ENCODE measurements around the gene HBA2.

Gene HBA2

GRCh38 chr16:140175-140857 is 32.4 kb upstream of the HBA2 start:
- no peak overlapping the region for H3K4me3 ChIP-seq (ENCODE audit: low read depth, low read length)
- no peak for TF ChIP-seq CTCF (IDR thresholded peaks at IDR 0.05; ENCODE audit: borderline replicate concordance, insufficient read depth, low read depth, low read length)

GRCh38 chr16:142405-142967 is 30.2 kb upstream of the HBA2 start:
- no peak for TF ChIP-seq CTCF (IDR thresholded peaks at IDR 0.05; ENCODE audit: borderline replicate concordance, insufficient read depth, low read depth, low read length)
- H3K4me3 ChIP-seq (ENCODE audit: low read depth, low read length), result no peak overlapping the region

- no peak overlapping the region for H3K4me3 ChIP-seq (ENCODE audit: low read depth, low read length)
- no peak for TF ChIP-seq CTCF (IDR thresholded peaks at IDR 0.05; ENCODE audit: borderline replicate concordance, insufficient read depth, low read depth, low read length)
Observed at GRCh38 chr16:143047-143446, 29.6 kb upstream of the HBA2 start.

GRCh38 chr16:143456-143855 is 29.2 kb upstream of the HBA2 start:
- H3K4me3 ChIP-seq (ENCODE audit: low read depth, low read length), result no peak overlapping the region
- TF ChIP-seq CTCF (IDR thresholded peaks at IDR 0.05; ENCODE audit: borderline replicate concordance, insufficient read depth, low read depth, low read length), result no peak

- TF ChIP-seq CTCF (IDR thresholded peaks at IDR 0.05; ENCODE audit: borderline replicate concordance, insufficient read depth, low read depth, low read length), result no peak
Observed at GRCh38 chr16:144797-145252, 27.9 kb upstream of the HBA2 start.

GRCh38 chr16:146646-147045 is 26.0 kb upstream of the HBA2 start:
- no peak overlapping the region for H3K4me3 ChIP-seq (ENCODE audit: low read depth, low read length)
- TF ChIP-seq CTCF (IDR thresholded peaks at IDR 0.05; ENCODE audit: borderline replicate concordance, insufficient read depth, low read depth, low read length), result no peak

More at GRCh38 chr16:144797-145252, 27.9 kb upstream of the HBA2 start:
- no peak overlapping the region for H3K4me3 ChIP-seq (ENCODE audit: low read depth, low read length)
